ENCODE results near the gene PAX3.

- TF ChIP-seq POLR2A (IDR thresholded peaks at IDR 0.05) (no peak), CTCF (IDR thresholded peaks at IDR 0.05) (no peak)
Measured at GRCh38 chr2:222290736-222291484, 7.9 kb downstream of the PAX3 start.

All from prostate gland (tissue), 2 donors.